Measurements from ENCODE around the gene GOLT1A. TPM values are rescaled to one million over a fixed set of nuclear protein-coding genes. Genes with fewer than 3 reads are reported as not detected.

Gene GOLT1A
- total RNA-seq, 4 donors from 2014 or later, result 0.38 TPM; not detected in 3

- Histone ChIP-seq H3K27ac (no peak overlapping the region), H3K27me3 (peaks cover 0 to 9% (median 0%) of the 10 kb centered on the region in 4 donors), H3K9me3 (peaks cover 0 to 20% (median 8%) of the 10 kb centered on the region in 3 donors), H3K36me3 (no peaks in the 10 kb centered on the region), H3K4me3 (no peak overlapping the region), H3K4me1 (peaks cover 0 to 20% (median 5%) of the 10 kb centered on the region in 3 donors)
- intact Hi-C loops (cut with DNase I), result no loop called here
- no peak for TF ChIP-seq POLR2A (IDR thresholded peaks at IDR 0.05)
- TF ChIP-seq CTCF (IDR thresholded peaks at IDR 0.05), result no peak
- DNase-seq, result no peak
- 84 to 93% methylated on average over 5 of the region's 5 CpGs for WGBS, 2 donors
Observed at GRCh38 chr1:204167730-204168129, 46.1 kb downstream of the GOLT1A start.

DNA sequence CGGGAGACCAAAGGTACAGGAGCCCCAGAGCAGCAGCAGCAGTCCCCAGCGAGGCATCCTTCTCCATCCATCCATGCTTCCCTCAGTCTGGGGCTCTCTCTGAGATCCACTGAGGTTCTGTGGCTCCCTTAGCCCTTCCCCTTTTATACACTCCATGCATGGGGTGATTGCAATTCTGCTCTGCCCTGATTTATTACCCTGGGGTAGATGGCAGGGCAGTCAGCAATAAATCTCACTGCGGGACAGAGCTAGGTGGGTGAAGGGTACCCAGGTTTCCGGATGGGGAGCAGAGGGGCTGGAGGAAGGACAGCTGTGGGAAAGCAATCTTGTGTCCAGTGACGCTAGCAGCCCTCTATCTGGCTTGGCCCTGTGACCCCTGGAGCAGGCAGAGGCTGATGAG lies 47.6 kb downstream of the GOLT1A start, which contains the start of gene REN:
Gene REN, minus strand, starts transcription at position 119 of the 400 bp plus-strand sequence. Its CDS starts 44 bp downstream, at position 75.
- H3K4me1 ChIP-seq, result peaks cover 0 to 20% (median 3%) of the 10 kb centered on the region in 3 donors
- 53 to 100% methylated on average over 2 to 5 of the region's 5 CpGs for WGBS, 2 donors
- TF ChIP-seq POLR2A (IDR thresholded peaks at IDR 0.05) (no peak), CTCF (IDR thresholded peaks at IDR 0.05) (no peak)
- peaks cover 0 to 17% (median 0%) of the 10 kb centered on the region in 4 donors for H3K27me3 ChIP-seq
- no peak within 1 kb of the TSS for H3K4me3 ChIP-seq
- no peak within 1 kb of the TSS for H3K27ac ChIP-seq
- intact Hi-C loops (cut with DNase I), result no loop called here
- DNase-seq, result no peak
- peaks cover 0 to 20% (median 8%) of the 10 kb centered on the region in 3 donors for H3K9me3 ChIP-seq
- H3K36me3 ChIP-seq, result no peaks in the 10 kb centered on the region

DNA sequence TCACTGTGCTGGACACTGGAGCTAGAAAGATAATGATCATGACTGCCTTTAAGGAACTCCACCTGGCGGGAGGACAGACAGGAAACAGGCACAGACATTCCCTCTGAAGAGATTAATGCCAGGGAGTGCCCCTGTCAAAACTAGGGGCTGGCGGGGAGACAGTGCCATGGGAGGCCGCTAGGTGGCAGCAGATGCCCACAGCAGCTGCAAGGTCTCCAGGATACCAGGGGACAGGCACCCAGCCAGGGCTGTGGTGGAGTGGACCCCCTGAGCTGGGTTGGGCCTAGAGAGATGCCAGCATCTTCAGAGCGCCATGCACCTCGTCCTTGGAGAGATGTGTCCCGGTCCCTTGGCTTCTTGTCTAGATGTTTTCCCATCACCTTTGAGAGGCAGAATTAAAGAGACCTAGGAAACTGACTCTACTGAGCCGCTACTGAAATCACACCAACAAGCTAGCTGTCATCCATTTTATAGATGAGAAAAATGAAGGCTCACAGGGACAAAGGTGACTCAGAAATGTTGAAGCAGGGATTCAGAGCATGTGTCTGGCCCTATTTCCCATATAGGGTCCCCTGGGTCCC lies 51.2 kb downstream of the GOLT1A start:
- no peaks in the 10 kb centered on the region for H3K9me3 ChIP-seq
- peaks cover 0 to 29% (median 0%) of the 10 kb centered on the region in 4 donors for H3K27me3 ChIP-seq
- H3K4me3 ChIP-seq, result no peak overlapping the region
- TF ChIP-seq POLR2A (IDR thresholded peaks at IDR 0.05) (no peak), CTCF (IDR thresholded peaks at IDR 0.05) (peak; percentile 94 to 99 (median 98))
- H3K4me1 ChIP-seq, result peaks cover 0 to 23% (median 3%) of the 10 kb centered on the region in 3 donors
- intact Hi-C loops (cut with DNase I), result loop anchor here (5.0 kb wide), 1 partner anchor 200 kb away; no protein-coding TSS in a partner anchor
- H3K27ac ChIP-seq, result no peak overlapping the region
- H3K36me3 ChIP-seq, result no peaks in the 10 kb centered on the region
- DNase-seq, result no peak
- WGBS, 2 donors, result 24 to 33% methylated on average over 3 to 4 of the region's 7 CpGs

DNA sequence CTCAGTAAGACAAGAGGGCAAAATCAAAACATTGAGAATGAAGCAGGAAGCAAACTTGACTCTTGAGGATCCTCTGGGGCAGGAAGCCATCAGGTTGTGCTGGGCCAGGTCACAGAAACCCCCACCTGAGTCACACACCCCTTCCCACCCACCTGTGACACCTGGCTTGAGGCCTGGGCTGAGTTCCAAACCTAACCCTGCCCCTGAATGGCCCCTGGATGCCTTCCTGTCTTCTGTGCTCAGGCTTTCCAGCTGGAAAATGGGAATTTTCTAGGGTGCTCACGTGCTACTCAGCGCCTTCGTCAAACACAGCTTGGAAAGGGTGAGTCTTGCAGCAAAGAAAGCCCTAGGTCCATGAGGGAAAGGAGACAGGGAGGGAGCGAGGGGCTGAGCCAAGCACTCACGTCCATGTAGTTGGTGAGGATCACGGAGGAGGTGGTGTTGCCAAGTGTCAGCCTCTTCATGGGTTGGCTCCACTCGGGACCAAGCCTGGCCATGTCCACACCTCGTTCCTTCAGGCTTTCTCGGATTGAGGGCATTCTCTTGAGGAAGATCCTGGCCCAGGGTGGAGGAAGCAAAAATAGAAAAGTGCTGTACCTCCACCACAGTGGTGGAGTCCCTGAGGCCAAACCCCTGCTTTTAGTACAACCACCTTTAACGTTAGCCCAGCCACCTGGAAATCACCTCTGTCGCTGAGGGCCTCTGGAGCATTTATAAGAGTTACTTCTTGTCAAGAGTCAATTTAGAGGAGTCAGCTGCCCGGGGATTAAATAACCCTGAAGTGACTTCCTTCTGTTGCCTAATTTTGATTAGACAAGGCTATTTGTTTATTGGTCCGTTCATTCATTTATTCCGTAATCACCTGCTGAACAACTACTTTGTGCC lies 51.9 kb downstream of the GOLT1A start:
- no peak for DNase-seq
- 30 to 48% methylated on average over 11 to 14 of the region's 14 CpGs for WGBS, 2 donors
- H3K36me3 ChIP-seq, result no peaks in the 10 kb centered on the region
- no peaks in the 10 kb centered on the region for H3K9me3 ChIP-seq
- intact Hi-C loops (cut with DNase I), result loop anchor here (5.0 kb wide), 1 partner anchor 200 kb away; no protein-coding TSS in a partner anchor
- no peak overlapping the region for H3K27ac ChIP-seq
- peaks cover 0 to 23% (median 3%) of the 10 kb centered on the region in 3 donors for H3K4me1 ChIP-seq
- no peak overlapping the region for H3K4me3 ChIP-seq
- peaks cover 0 to 26% (median 0%) of the 10 kb centered on the region in 4 donors for H3K27me3 ChIP-seq
- no peak for TF ChIP-seq POLR2A (IDR thresholded peaks at IDR 0.05)
- TF ChIP-seq CTCF (IDR thresholded peaks at IDR 0.05), result no peak

- H3K27me3 ChIP-seq, result peaks cover 0 to 21% (median 0%) of the 10 kb centered on the region in 4 donors
- no peaks in the 10 kb centered on the region for H3K9me3 ChIP-seq
- H3K4me1 ChIP-seq, result peaks cover 4 to 55% (median 6%) of the 10 kb centered on the region in 3 donors
- DNase-seq, result no peak
- TF ChIP-seq POLR2A (IDR thresholded peaks at IDR 0.05) (no peak), CTCF (IDR thresholded peaks at IDR 0.05) (no peak)
- H3K27ac ChIP-seq, result no peak overlapping the region
- 59 to 65% methylated on average over 6 of the region's 6 CpGs for WGBS, 2 donors
- H3K4me3 ChIP-seq, result no peak overlapping the region
- intact Hi-C loops (cut with DNase I), result no loop called here
- no peaks in the 10 kb centered on the region for H3K36me3 ChIP-seq
Observed at GRCh38 chr1:204157962-204158361, 55.8 kb downstream of the GOLT1A start.

Data from esophagus squamous epithelium (tissue), 5 donors.